ENCODE data around the gene COL2A1. TPM values are rescaled to one million over a fixed set of nuclear protein-coding genes. Genes with fewer than 3 reads are reported as not detected.

The COL2A1 gene
- total and polyA plus RNA-seq, 9 donors, result 0.05 to 1.5 (median 1.1) TPM; not detected in 1

DNA sequence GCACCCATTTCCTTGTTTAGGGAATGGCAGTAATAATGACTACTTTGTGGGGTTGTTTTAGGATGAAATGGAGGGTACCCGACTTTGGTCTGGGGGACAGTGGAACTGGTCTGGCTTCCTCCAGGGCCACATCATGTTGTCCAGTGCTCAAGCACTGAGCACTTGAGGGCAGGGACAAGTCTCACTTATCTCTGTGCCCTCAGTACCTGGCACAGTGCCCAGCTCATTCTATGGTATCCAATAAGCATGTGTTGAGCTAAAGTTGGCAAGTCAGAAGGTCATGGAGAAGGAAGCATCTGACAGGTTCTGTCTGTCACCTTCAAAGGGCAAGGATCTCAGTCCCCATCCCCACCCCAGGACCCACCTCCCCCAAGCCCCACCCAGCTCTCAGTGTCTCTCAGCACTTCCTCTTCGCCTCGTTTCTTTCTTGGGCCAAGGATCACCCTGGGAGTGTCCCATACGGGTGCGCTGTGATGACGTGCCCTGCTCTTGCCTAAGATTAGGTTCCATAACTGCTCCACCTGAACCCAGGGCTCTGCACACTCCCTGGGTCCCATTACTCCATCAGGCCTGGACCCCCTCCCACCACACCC lies 65.2 kb downstream of the COL2A1 start:
- TF ChIP-seq POLR2A (IDR thresholded peaks at IDR 0.05) (no peak), EP300 (IDR thresholded peaks at IDR 0.05) (no peak)
- TF ChIP-seq, protein P1, sequence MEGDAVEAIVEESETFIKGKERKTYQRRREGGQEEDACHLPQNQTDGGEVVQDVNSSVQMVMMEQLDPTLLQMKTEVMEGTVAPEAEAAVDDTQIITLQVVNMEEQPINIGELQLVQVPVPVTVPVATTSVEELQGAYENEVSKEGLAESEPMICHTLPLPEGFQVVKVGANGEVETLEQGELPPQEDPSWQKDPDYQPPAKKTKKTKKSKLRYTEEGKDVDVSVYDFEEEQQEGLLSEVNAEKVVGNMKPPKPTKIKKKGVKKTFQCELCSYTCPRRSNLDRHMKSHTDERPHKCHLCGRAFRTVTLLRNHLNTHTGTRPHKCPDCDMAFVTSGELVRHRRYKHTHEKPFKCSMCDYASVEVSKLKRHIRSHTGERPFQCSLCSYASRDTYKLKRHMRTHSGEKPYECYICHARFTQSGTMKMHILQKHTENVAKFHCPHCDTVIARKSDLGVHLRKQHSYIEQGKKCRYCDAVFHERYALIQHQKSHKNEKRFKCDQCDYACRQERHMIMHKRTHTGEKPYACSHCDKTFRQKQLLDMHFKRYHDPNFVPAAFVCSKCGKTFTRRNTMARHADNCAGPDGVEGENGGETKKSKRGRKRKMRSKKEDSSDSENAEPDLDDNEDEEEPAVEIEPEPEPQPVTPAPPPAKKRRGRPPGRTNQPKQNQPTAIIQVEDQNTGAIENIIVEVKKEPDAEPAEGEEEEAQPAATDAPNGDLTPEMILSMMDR (IDR thresholded peaks at IDR 0.05), result no peak

GRCh38 chr12:47938594-47938993 lies 65.7 kb downstream of the COL2A1 start:
- Histone ChIP-seq H3K27ac (no peak overlapping the region), H3K4me3 (no peak overlapping the region), H3K9me3 (no peaks in the 10 kb centered on the region), H3K36me3 (no peaks in the 10 kb centered on the region), H3K27me3 (no peaks in the 10 kb centered on the region), H3K4me1 (ENCODE audit: insufficient read depth) (peaks cover 4% of the 10 kb centered on the region)
- DNase-seq, result no peak
- intact Hi-C loops (cut with DNase I), result no loop called here
- WGBS, 3 donors, result 91 to 98% (median 96%) methylated on average over 4 of the region's 4 CpGs
- TF ChIP-seq POLR2A (IDR thresholded peaks at IDR 0.05), result no peak
- TF ChIP-seq, protein P1 (IDR thresholded peaks at IDR 0.05), result no peak
- no peak for TF ChIP-seq EP300 (IDR thresholded peaks at IDR 0.05)

More for the DNA sequence above, 65.2 kb downstream of the COL2A1 start:
- Histone ChIP-seq H3K36me3 (no peaks in the 10 kb centered on the region), H3K4me3 (no peak overlapping the region), H3K27me3 (no peaks in the 10 kb centered on the region), H3K4me1 (ENCODE audit: insufficient read depth) (peaks cover 4% of the 10 kb centered on the region), H3K27ac (no peak overlapping the region), H3K9me3 (no peaks in the 10 kb centered on the region)
- intact Hi-C loops (cut with DNase I), result no loop called here
- no peak for DNase-seq
- WGBS, 3 donors, result 92 to 95% (median 95%) methylated on average over 6 of the region's 6 CpGs

DNA sequence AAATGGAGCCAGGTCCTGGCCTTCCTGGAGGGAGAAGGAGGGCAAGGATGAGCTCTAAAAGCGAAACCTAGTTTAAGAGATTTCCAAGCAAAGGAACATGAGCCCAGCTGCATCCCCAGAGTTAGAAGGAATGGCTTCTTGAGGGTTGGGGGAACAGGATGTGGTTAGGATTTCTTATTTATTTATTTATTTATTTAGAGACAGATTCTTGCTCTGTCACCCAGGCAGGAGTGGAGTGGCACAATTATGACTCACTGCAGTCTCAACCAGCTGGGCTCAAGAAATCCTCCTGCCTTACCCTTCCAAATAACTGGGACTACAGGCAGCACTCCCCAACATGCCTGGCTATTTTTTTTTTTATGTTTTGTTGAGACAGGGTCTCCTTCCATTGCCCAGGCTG lies 66.2 kb downstream of the COL2A1 start:
- H3K36me3 ChIP-seq, result no peaks in the 10 kb centered on the region
- no peak overlapping the region for H3K4me3 ChIP-seq
- no peak overlapping the region for H3K27ac ChIP-seq
- no peak for DNase-seq
- intact Hi-C loops (cut with DNase I), result no loop called here
- peaks cover 4% of the 10 kb centered on the region for H3K4me1 ChIP-seq (ENCODE audit: insufficient read depth)
- WGBS, 3 donors, result 86 to 100% (median 98%) methylated on average over 1 of the region's 1 CpG
- no peaks in the 10 kb centered on the region for H3K9me3 ChIP-seq
- no peaks in the 10 kb centered on the region for H3K27me3 ChIP-seq
- TF ChIP-seq EP300 (IDR thresholded peaks at IDR 0.05) (no peak), POLR2A (IDR thresholded peaks at IDR 0.05) (no peak)
- TF ChIP-seq, protein P1 (IDR thresholded peaks at IDR 0.05), result no peak

DNA sequence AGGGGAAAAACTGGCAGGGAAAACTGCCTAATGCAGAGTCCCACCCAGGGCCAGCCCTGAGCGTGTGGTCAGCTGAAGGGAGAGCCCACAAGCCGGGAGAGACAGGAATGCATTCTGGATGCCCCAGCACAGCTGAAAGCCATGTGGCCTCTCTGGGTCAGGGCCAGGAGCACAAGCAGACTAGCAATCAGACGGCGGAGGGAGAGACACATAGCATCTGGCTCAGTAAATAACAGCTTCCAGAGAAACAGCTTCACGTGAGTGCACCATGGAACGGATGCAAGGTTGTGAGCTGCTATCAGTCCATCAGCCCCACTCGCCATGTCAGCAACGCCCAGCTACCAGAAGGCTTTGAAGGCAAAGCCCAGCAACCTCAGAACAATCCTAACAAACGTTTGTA lies 69.1 kb downstream of the COL2A1 start:
- Histone ChIP-seq H3K27me3 (no peaks in the 10 kb centered on the region), H3K4me1 (ENCODE audit: insufficient read depth) (peaks cover 4% of the 10 kb centered on the region), H3K27ac (no peak overlapping the region), H3K9me3 (no peaks in the 10 kb centered on the region), H3K36me3 (no peaks in the 10 kb centered on the region), H3K4me3 (no peak overlapping the region)
- intact Hi-C loops (cut with DNase I), result no loop called here
- WGBS, 3 donors, result 3 to 7% (median 4%) methylated on average over 9 of the region's 9 CpGs
- TF ChIP-seq POLR2A (IDR thresholded peaks at IDR 0.05) (no peak), EP300 (IDR thresholded peaks at IDR 0.05) (no peak)
- TF ChIP-seq, protein P1 (IDR thresholded peaks at IDR 0.05), result no peak
- peak; percentile 48 to 83 (median 72) for DNase-seq
